PC-3 (cell line): ENCODE measurements around the gene GPC5. TPM values are rescaled to one million over a fixed set of nuclear protein-coding genes. Genes with fewer than 3 reads are reported as not detected.

Source experiments
- ATAC-seq: fragments of 200-7000 bp; cut with Tn5 transposase; 2 replicates; pipeline ENCODE4 v1.9.1; 2020; ENCODE audit warnings: mild to moderate bottlenecking, moderate library complexity
- BruUV-seq: library from RNA; stranded (reverse); fragments of 400-500 nt; replicated peaks from 2 replicates; lab custom pipeline; 2021; lab: Mats Ljungman, UMichigan
- CTCF ChIA-PET: fragments of 300-600 bp; sonication (Branson Sonifier 250); formaldehyde crosslinking; loops from one replicate; lab custom pipeline; 2022; ENCODE audit warnings: antibody characterized with exemption; lab: Charles Lee
- POLR2A ChIA-PET: fragments of 300-600 bp; sonication (Branson Sonifier 250); formaldehyde crosslinking; loops from one replicate; lab custom pipeline; 2022; ENCODE audit warnings: antibody characterized with exemption; ENCODE audit not compliant: unreplicated experiment; lab: Charles Lee
- DNase-seq: peaks from one replicate; pipeline ENCODE4 v3.0.0-alpha.2; 2015
- H2AFZ ChIP-seq: fragments of 300-600 bp; sonication (generic); 2 replicates; pipeline ENCODE4 v1.6.0; 2016; ENCODE audit warnings: antibody characterized with exemption, low read length
- H3F3A ChIP-seq: fragments of 300-600 bp; sonication (generic); one replicate; pipeline ENCODE4 v1.6.0; 2017; ENCODE audit warnings: antibody characterized with exemption, low read length, control low read depth, mild to moderate bottlenecking; ENCODE audit not compliant: unreplicated experiment
- H3K27ac ChIP-seq: fragments of 300-600 bp; sonication (generic); 2 replicates; pipeline ENCODE4 v1.5.1; 2016; ENCODE audit warnings: mild to moderate bottlenecking, low read length
- H3K27me3 ChIP-seq: fragments of 300-600 bp; sonication (generic); 2 replicates; pipeline ENCODE4 v1.6.1; 2016; ENCODE audit warnings: low read length, mixed read lengths
- H3K36me3 ChIP-seq: fragments of 300-600 bp; sonication (generic); 2 replicates; pipeline ENCODE4 v1.6.1; 2016; ENCODE audit warnings: low read depth, mixed run types, low read length, mixed read lengths
- H3K4me1 ChIP-seq: fragments of 300-600 bp; sonication (generic); 2 replicates; pipeline ENCODE4 v1.5.1; 2016; ENCODE audit warnings: low read length; ENCODE audit not compliant: insufficient read depth
- H3K4me2 ChIP-seq: fragments of 300-600 bp; sonication (generic); 2 replicates; pipeline ENCODE4 v1.6.0; 2016; ENCODE audit warnings: low read length
- H3K4me3 ChIP-seq: fragments of 300-600 bp; sonication (generic); 2 replicates; pipeline ENCODE4 v1.5.1; 2016; ENCODE audit warnings: mild to moderate bottlenecking, low read length, mixed read lengths
- H3K79me2 ChIP-seq: fragments of 300-600 bp; sonication (generic); 2 replicates; pipeline ENCODE4 v1.6.1; 2017; ENCODE audit warnings: low read length, mixed read lengths
- H3K9ac ChIP-seq: fragments of 300-600 bp; sonication (generic); 2 replicates; pipeline ENCODE4 v1.6.0; 2016; ENCODE audit warnings: mild to moderate bottlenecking, low read length
- H3K9me2 ChIP-seq: fragments of 300-600 bp; sonication (generic); replicated peaks from 2 replicates; pipeline ENCODE4 v1.6.1; 2016; ENCODE audit warnings: mixed run types, low read length, mixed read lengths
- H3K9me3 ChIP-seq: fragments of 300-600 bp; sonication (generic); 2 replicates; pipeline ENCODE4 v1.6.1; 2016; ENCODE audit warnings: low read length, mixed read lengths
- H4K20me1 ChIP-seq: fragments of 300-600 bp; sonication (generic); 2 replicates; pipeline ENCODE4 v1.6.1; 2016; ENCODE audit warnings: low read length, mixed read lengths
- CTCF ChIP-seq: fragments of 300-600 bp; sonication (generic); conservative IDR thresholded peaks from 2 replicates; pipeline ENCODE4 v1.5.1; 2017; ENCODE audit warnings: antibody characterized with exemption, low read depth, mild to moderate bottlenecking, low read length
- EZH2 ChIP-seq: fragments of 300-600 bp; sonication (generic); IDR thresholded peaks from one replicate; pipeline ENCODE4 v1.6.1; 2017; ENCODE audit warnings: antibody characterized with exemption, mild to moderate bottlenecking, low read length; ENCODE audit not compliant: unreplicated experiment
- EZH2phosphoT487 ChIP-seq: fragments of 300-600 bp; sonication (generic); IDR thresholded peaks from 2 replicates; pipeline ENCODE4 v1.6.1; 2018; ENCODE audit warnings: mild to moderate bottlenecking, antibody characterized with exemption, low read length, borderline replicate concordance
- intact Hi-C: fragments of 100-400 bp; cut with micrococcal nuclease; formaldehyde crosslinking; loops from 2 replicates; pipeline ENCODE4 v1.9.0; 2023
- total RNA-seq: library from RNA; depleted of rRNA; stranded (reverse); fragments of >200 nt; gene quantifications from 2 replicates; pipeline ENCODE4 v1.2.3, GENCODE V29; 2014

GPC5 gene
- total RNA-seq, 1 experiment from 2014 or later: not detected

GRCh38 chr13:91946498-91947070 is 548.2 kb downstream of the GPC5 start:
- Histone ChIP-seq H3K4me3 (no peak overlapping the region), H3K9ac (no peak overlapping the region), H3K9me2 (no peaks in the 10 kb centered on the region), H2AFZ (no peak overlapping the region), H3K4me2 (no peak overlapping the region), H3K79me2 (no peaks in the 10 kb centered on the region), H3K27ac (no peak overlapping the region), H3K9me3 (no peaks in the 10 kb centered on the region), H3K27me3 (no peaks in the 10 kb centered on the region), H4K20me1 (no peaks in the 10 kb centered on the region), H3F3A (no peaks in the 10 kb centered on the region), H3K36me3 (no peaks in the 10 kb centered on the region), H3K4me1 (no peaks in the 10 kb centered on the region)
- no peak for TF ChIP-seq EZH2
- TF ChIP-seq CTCF: peak; percentile 57
- peak; percentile 53; the same call in 1 of the 2 replicates for ATAC-seq
- intact Hi-C loops: loop anchor here (1.0 kb wide), 3 partner anchors 128 to 198 kb away; no protein-coding TSS in a partner anchor
- no TSS peak for BruUV-seq
- CTCF ChIA-PET: interaction anchor here (0.6 to 0.8 kb wide), 3 partner anchors 120 to 128 kb away, joined by 3 to 4 read pairs (median 3); no protein-coding TSS in a partner anchor
- POLR2A ChIA-PET: no interaction called here
- DNase-seq: peak; percentile 23

GRCh38 chr13:91948736-91949135 is 550.3 kb downstream of the GPC5 start:
- H3K27ac ChIP-seq: no peak overlapping the region
- BruUV-seq: no TSS peak
- no peaks in the 10 kb centered on the region for H3K79me2 ChIP-seq
- H4K20me1 ChIP-seq: no peaks in the 10 kb centered on the region
- ATAC-seq (no peak), DNase-seq (no peak)
- ChIA-PET POLR2A (no interaction called here), CTCF (no interaction called here)
- no peak overlapping the region for H2AFZ ChIP-seq
- H3K36me3 ChIP-seq: no peaks in the 10 kb centered on the region
- H3K4me1 ChIP-seq: no peaks in the 10 kb centered on the region
- H3K9me2 ChIP-seq: no peaks in the 10 kb centered on the region
- no peaks in the 10 kb centered on the region for H3K9me3 ChIP-seq
- H3K4me3 ChIP-seq: no peak overlapping the region
- intact Hi-C loops: no loop called here
- no peaks in the 10 kb centered on the region for H3K27me3 ChIP-seq
- TF ChIP-seq EZH2phosphoT487: no peak
- TF ChIP-seq CTCF: no peak
- no peak for TF ChIP-seq EZH2
- H3F3A ChIP-seq: no peaks in the 10 kb centered on the region
- H3K9ac ChIP-seq: no peak overlapping the region
- H3K4me2 ChIP-seq: no peak overlapping the region

GRCh38 chr13:91950803-91951202 is 552.4 kb downstream of the GPC5 start:
- H3K4me1 ChIP-seq: no peaks in the 10 kb centered on the region
- no peak overlapping the region for H3K9ac ChIP-seq
- H3F3A ChIP-seq: no peaks in the 10 kb centered on the region
- no peaks in the 10 kb centered on the region for H3K27me3 ChIP-seq
- no peak overlapping the region for H2AFZ ChIP-seq
- ChIA-PET CTCF (no interaction called here), POLR2A (no interaction called here)
- H3K9me2 ChIP-seq: no peaks in the 10 kb centered on the region
- H3K9me3 ChIP-seq: no peaks in the 10 kb centered on the region
- no peaks in the 10 kb centered on the region for H3K79me2 ChIP-seq
- no peak overlapping the region for H3K27ac ChIP-seq
- TF ChIP-seq CTCF: no peak
- no peak for TF ChIP-seq EZH2phosphoT487
- TF ChIP-seq EZH2: no peak
- no TSS peak for BruUV-seq
- H4K20me1 ChIP-seq: no peaks in the 10 kb centered on the region
- ATAC-seq (no peak), DNase-seq (no peak)
- no peak overlapping the region for H3K4me2 ChIP-seq
- intact Hi-C loops: no loop called here
- no peak overlapping the region for H3K4me3 ChIP-seq
- H3K36me3 ChIP-seq: no peaks in the 10 kb centered on the region
